ENCODE data around the gene ZNF785.
A peak's percentile ranks its signal among the peaks of the same experiment; 100 is the strongest.

DNA sequence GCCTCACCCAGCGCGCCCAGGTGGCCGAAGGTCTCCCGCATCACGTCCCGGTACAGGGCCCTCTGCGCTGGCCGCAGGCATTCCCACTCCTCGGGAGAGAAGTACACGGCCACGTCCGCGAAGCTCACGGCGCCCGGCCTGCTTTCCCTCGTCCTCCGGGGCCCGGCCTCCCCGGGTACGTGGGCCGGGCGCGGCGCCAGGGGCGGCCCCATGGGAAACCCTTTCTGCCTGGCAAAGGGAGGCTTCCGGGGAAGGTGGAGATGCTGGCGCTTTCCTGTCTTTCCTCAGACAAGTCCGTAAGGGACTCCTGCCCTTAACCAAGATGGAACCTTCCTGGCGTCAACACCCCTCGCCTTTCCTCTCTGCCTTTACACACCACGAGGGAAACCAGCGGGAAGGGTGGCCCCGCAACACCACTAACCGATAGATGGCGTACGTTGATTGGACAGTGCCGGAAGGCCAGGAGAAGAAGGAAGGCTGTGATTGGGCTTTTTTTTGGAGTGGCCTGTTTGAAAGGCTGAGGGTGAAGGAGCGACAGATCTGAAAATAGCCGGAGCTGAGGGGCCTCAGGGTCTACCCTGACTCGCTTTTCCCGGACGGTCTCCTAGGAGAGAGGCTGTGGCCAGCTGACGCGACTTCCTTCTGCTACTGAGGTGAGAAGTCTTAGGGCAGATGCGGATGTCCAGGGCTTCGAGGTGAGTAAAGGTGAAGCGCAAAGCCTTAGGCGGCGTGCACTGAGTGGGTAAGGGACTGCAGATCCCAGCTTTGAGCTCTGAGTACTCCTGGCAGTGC is at the start of gene ZNF785:
- TF ChIP-seq PAX5 (IDR thresholded peaks at IDR 0.05; ENCODE audit: insufficient read depth, low read length, severe bottlenecking) (no peak), POLR2A (IDR thresholded peaks at IDR 0.05; ENCODE audit: low read depth, low read length) (no peak), POLR2AphosphoS5 (IDR thresholded peaks at IDR 0.05; ENCODE audit: low read depth, low read length) (peak; percentile 41), SPI1 (IDR thresholded peaks at IDR 0.05; ENCODE audit: low read depth, low read length) (no peak), TAF1 (IDR thresholded peaks at IDR 0.05; ENCODE audit: low read depth, low read length) (no peak; the same call in 1 of the 2 replicates)
